ENCODE measurements around the gene CD99L2. TPM values are rescaled to one million over a fixed set of nuclear protein-coding genes. Genes with fewer than 3 reads are reported as not detected.

CD99L2 gene
- polyA plus RNA-seq, 3 donors: 13.1 to 18.4 (median 16.7) TPM

DNA sequence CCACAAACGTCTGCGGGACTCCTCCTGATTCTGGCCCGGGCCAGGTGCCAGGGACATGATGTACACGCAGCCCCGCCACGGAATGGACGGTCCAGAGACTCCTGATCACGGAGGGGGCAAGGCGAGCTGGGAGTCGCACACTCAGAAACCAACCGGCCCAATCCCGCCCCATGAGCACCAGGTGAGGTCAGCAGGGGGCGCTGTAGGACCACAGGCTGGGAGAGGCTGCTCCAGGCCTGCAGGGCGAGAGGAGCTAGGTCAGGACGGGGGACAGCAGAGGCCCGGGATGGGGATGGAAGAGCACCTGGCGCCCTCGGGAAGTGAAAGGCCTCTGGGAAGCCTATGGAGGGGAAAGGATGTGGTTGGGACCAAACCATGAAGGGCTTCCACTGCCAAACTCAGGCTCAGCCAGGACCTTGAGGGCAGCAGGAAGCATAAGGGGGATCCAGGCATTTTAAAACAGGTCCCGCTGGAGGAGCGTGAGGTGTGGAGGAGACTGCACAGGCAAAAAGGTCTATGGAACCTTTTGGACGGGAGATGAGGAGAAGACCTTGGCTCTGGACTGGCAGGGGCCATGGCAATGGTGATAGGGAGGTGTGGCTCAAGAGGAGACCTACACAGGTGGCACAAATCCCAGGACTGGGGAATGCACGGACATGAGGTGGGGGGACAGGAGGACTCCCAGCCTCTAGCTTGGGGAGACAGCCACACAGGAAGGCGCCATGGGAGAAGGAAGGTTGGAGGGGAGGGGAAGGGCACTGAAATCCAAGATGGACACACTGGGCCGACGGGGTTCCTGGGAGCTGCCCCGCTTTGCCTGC lies 126.1 kb downstream of the CD99L2 start:
- no peak overlapping the region for H3K9ac ChIP-seq (ENCODE audit: insufficient read depth, low read length, poor library complexity, severe bottlenecking)
- H3K27ac ChIP-seq (ENCODE audit: low read depth in 1 of 2, low read length in 2 of 2): no peak overlapping the region
- no peak overlapping the region for H2AFZ ChIP-seq (ENCODE audit: insufficient read depth, low read depth, low read length, poor library complexity, severe bottlenecking)
- no peaks in the 10 kb centered on the region for H3K9me3 ChIP-seq (replicated peaks in 1 of 2; ENCODE audit: control insufficient read depth in 1 of 2, insufficient read depth in 1 of 2, low read length in 2 of 2)
- peaks cover 13 to 20% of the 10 kb centered on the region in 2 donors for H3K4me1 ChIP-seq (ENCODE audit: control insufficient read depth in 1 of 2, insufficient read depth in 2 of 2, low read length in 2 of 2)
- H4K20me1 ChIP-seq (ENCODE audit: insufficient read depth, low read length): no peaks in the 10 kb centered on the region
- WGBS (ENCODE audit: insufficient coverage): 40% methylated on average over 15 of the region's 26 CpGs
- TF ChIP-seq, protein P1, sequence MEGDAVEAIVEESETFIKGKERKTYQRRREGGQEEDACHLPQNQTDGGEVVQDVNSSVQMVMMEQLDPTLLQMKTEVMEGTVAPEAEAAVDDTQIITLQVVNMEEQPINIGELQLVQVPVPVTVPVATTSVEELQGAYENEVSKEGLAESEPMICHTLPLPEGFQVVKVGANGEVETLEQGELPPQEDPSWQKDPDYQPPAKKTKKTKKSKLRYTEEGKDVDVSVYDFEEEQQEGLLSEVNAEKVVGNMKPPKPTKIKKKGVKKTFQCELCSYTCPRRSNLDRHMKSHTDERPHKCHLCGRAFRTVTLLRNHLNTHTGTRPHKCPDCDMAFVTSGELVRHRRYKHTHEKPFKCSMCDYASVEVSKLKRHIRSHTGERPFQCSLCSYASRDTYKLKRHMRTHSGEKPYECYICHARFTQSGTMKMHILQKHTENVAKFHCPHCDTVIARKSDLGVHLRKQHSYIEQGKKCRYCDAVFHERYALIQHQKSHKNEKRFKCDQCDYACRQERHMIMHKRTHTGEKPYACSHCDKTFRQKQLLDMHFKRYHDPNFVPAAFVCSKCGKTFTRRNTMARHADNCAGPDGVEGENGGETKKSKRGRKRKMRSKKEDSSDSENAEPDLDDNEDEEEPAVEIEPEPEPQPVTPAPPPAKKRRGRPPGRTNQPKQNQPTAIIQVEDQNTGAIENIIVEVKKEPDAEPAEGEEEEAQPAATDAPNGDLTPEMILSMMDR (IDR thresholded peaks at IDR 0.05): peak; percentile 70
- Mint-ChIP-seq H3K27me3 (ENCODE audit: low read depth in 3 of 3) (peaks cover 0 to 9% (median 2%) of the 10 kb centered on the region in 3 donors), H3K36me3 (peaks cover 18 to 25% of the 10 kb centered on the region in 2 donors), H3K9me3 (peaks cover 0 to 2% (median 0%) of the 10 kb centered on the region in 7 donors), H3K4me3 (no peak overlapping the region), H3K27ac (no peak overlapping the region), H3K4me1 (peaks cover 28% of the 10 kb centered on the region)
- peaks cover 16 to 24% of the 10 kb centered on the region in 2 donors for H3K36me3 ChIP-seq (replicated peaks in 1 of 2; ENCODE audit: control insufficient read depth in 1 of 2, insufficient read depth in 2 of 2, low read length in 2 of 2)
- no peak overlapping the region for H3K4me2 ChIP-seq (replicated peaks; ENCODE audit: extremely low read depth, low read length, poor library complexity, severe bottlenecking)
- no peaks in the 10 kb centered on the region for H3K27me3 ChIP-seq (ENCODE audit: control insufficient read depth in 2 of 2, insufficient read depth in 2 of 2, low read length in 2 of 2)
- H3K4me3 ChIP-seq (replicated peaks in 1 of 3; ENCODE audit: low read depth in 2 of 3, low read length in 3 of 3): no peak overlapping the region
- intact Hi-C loops (cut with micrococcal nuclease): loop anchor here (2.0 kb wide), 1 partner anchor 310 kb away; no protein-coding TSS in a partner anchor
- no peaks in the 10 kb centered on the region for H3K79me2 ChIP-seq (ENCODE audit: insufficient read depth, low read length)
- DNase-seq: peak; percentile 48 to 61 (median 53)

DNA sequence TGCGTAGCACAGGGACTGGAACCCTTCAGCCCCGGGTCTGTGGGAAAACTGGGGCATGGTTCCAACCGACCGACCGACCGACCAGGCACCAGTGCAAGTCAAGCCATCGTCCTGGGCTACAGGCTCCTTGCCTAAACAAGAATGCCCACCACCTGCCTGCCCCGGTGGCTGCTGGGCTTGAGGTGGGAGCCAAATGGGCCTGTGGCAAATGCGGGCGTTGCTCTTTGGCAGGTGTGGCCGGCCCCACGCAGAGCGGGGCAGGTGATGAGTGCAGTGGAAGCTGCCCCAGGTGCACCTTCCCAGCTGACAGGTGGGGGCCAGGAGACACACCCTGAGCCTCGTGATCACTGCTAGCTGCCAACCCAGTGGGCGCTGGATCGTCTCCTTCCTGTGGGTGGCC lies 127.4 kb downstream of the CD99L2 start:
- Histone ChIP-seq H3K4me2 (replicated peaks; ENCODE audit: extremely low read depth, low read length, poor library complexity, severe bottlenecking) (no peak overlapping the region), H3K36me3 (replicated peaks in 1 of 2; ENCODE audit: control insufficient read depth in 1 of 2, insufficient read depth in 2 of 2, low read length in 2 of 2) (peaks cover 12 to 24% of the 10 kb centered on the region in 2 donors), H3K27ac (ENCODE audit: low read depth in 1 of 2, low read length in 2 of 2) (no peak overlapping the region), H3K79me2 (ENCODE audit: insufficient read depth, low read length) (no peaks in the 10 kb centered on the region), H4K20me1 (ENCODE audit: insufficient read depth, low read length) (no peaks in the 10 kb centered on the region), H3K9ac (ENCODE audit: insufficient read depth, low read length, poor library complexity, severe bottlenecking) (no peak overlapping the region), H3K27me3 (ENCODE audit: control insufficient read depth in 2 of 2, insufficient read depth in 2 of 2, low read length in 2 of 2) (no peaks in the 10 kb centered on the region), H3K9me3 (replicated peaks in 1 of 2; ENCODE audit: control insufficient read depth in 1 of 2, insufficient read depth in 1 of 2, low read length in 2 of 2) (no peaks in the 10 kb centered on the region), H3K4me3 (replicated peaks in 1 of 3; ENCODE audit: low read depth in 2 of 3, low read length in 3 of 3) (no peak overlapping the region), H3K4me1 (ENCODE audit: control insufficient read depth in 1 of 2, insufficient read depth in 2 of 2, low read length in 2 of 2) (peaks cover 19 to 30% of the 10 kb centered on the region in 2 donors), H2AFZ (ENCODE audit: insufficient read depth, low read depth, low read length, poor library complexity, severe bottlenecking) (no peak overlapping the region)
- H3K27ac Mint-ChIP-seq: peak overlapping the region in 1 of 7 donors; percentile 58
- H3K4me3 Mint-ChIP-seq: no peak overlapping the region
- TF ChIP-seq, protein P1 (IDR thresholded peaks at IDR 0.05): no peak
- peaks cover 40% of the 10 kb centered on the region for H3K4me1 Mint-ChIP-seq
- no peak for DNase-seq
- intact Hi-C loops (cut with micrococcal nuclease): no loop called here
- 97% methylated on average over 12 of the region's 16 CpGs for WGBS (ENCODE audit: insufficient coverage)
- peaks cover 0 to 2% (median 0%) of the 10 kb centered on the region in 7 donors for H3K9me3 Mint-ChIP-seq
- peaks cover 10 to 25% of the 10 kb centered on the region in 2 donors for H3K36me3 Mint-ChIP-seq
- peaks cover 0 to 9% (median 2%) of the 10 kb centered on the region in 3 donors for H3K27me3 Mint-ChIP-seq (ENCODE audit: low read depth in 3 of 3)
